Thyroid gland (tissue), 4 donors: ENCODE data around the gene NR4A1.

ENCODE experiments used
- CTCF ChIP-seq, 6 experiments: fragments of 200-600 bp in 3 of 6; fragments of 450-650 bp in 3 of 6; sonication (generic) in 3 of 6; IDR thresholded peaks; one replicate each; pipeline ENCODE4 v1.5.1; 2016 to 2019; ENCODE audit warnings: antibody characterized with exemption in 6 of 6, mild to moderate bottlenecking in 2 of 6, inconsistent platforms in 1 of 6, moderate library complexity in 1 of 6
- POLR2A ChIP-seq, 2 donors: fragments of 450-650 bp; IDR thresholded peaks; one replicate each; pipeline ENCODE4 v1.6.1; 2017; ENCODE audit warnings: antibody characterized with exemption in 2 of 2, mild to moderate bottlenecking in 2 of 2, moderate library complexity in 1 of 2

- TF ChIP-seq CTCF (IDR thresholded peaks at IDR 0.05) (no peak), POLR2A (IDR thresholded peaks at IDR 0.05) (no peak)
These were observed 2.0 kb upstream of the NR4A1 start for GRCh38 chr12:52049286-52049685.
